GM21515 (cell line): ENCODE measurements around the gene CREB5.

Source experiments
- ATAC-seq: cut with Tn5 transposase; IDR thresholded peaks from one replicate; pipeline ENCODE4 v1.9.1; 2021; ENCODE audit not compliant: unreplicated experiment

Gene CREB5

DNA sequence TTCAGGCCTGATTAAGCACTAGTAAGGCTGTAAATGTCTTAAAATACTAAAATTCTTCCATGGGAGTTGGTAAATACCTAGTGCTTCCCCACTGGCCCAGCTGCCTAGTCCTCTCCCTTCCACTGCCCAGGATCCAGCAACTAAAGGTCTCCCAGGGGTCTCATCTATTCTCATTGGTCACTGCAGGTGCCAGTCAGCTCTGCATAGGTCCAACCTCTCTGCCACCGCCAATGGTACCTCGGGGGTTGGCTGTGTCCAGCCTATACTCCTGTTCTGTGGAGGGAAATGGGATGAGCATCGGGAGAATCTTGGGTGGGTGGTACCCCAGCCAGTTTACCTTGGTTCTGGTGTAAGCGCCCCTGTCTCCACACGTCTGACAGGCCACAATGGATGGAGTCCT, 6.1 kb upstream of the CREB5 start:
- no peak for ATAC-seq

- no peak for ATAC-seq
These were observed 4.7 kb upstream of the CREB5 start for GRCh38 chr7:28407651-28408050.

DNA sequence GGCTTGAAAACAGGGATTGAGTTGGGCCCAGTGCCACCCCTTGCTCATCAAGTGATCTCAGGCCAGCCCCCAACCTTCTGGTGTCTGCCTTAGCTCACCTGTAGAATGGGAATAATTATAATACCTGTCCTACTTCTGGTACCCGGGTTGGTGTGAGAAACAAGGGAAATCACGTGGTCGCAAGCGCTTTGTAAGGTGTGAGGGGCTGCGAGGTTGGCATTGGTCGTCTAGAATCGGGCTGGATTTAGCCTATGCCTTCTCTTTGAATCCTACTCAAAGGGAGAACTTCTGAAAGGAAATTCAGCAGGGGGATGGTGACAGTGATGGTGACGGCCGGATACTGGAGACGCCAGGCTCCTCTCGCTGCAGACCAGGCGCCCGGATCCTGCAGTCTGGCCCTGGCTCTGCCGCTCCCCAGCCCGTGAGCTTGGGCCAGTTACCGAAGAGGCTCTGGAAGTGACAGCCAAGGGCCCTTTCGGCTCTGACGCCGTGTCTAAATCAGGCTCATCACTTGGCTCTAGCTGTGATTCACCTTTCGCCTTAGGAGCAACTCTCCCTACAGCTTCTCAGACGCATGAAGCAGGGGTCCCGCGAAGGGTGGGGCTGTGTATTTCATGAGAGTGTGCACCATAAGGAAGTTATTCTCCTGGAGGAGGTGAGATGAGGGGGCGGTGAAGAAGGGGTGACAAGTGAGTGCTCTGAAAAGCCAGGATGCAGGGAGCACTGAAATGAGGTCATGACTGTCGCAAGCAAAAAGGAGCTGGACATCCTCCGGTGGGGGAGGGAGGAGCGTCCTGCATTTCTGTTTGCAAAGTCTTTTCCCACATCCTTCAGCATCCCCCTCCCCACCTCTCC, 4.0 kb upstream of the CREB5 start:
- no peak for ATAC-seq

DNA sequence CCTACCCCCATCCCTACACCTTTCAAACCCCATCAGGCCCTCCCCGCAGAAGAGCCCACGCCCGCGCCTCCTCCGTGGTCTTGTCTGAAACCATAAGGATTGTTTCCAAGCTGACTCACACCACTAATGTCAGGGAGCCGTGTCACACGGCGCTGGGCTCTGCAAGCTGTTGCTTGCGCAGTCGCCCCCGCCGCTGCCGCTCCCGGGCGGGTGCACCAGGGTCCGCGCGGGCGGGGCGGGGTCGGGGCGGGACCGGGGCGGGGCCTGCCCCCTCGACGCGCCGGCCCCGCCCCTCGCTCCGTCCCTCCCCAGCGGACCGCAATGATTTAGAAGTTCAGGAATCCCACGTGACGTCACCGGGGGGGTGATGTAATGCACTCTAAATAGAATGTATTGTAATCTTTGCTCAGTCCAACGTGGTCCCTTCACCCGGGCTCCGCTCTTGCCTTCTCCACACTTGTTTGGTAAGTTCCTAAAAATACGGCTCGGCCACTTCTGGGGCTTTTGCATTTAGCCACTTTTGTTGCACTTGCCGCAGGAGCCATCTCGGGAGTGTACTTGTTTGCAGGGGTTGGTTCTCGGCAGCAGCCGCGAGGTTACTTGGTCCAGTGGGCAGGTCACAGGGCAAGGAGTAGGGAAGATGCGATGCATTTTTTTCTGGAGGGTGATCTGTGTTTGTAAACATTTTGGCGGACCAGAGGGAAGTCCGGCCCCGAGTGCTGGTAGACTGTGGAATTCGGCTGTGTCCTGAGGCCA, 3.2 kb upstream of the CREB5 start:
- ATAC-seq: no peak

- ATAC-seq: no peak
These were observed 2.3 kb upstream of the CREB5 start for GRCh38 chr7:28409716-28410627.

- ATAC-seq: no peak
These were observed 1.4 kb upstream of the CREB5 start for GRCh38 chr7:28410628-28411531.

- ATAC-seq: no peak
These were observed 693 bp downstream of the CREB5 start for GRCh38 chr7:28413011-28413410.

DNA sequence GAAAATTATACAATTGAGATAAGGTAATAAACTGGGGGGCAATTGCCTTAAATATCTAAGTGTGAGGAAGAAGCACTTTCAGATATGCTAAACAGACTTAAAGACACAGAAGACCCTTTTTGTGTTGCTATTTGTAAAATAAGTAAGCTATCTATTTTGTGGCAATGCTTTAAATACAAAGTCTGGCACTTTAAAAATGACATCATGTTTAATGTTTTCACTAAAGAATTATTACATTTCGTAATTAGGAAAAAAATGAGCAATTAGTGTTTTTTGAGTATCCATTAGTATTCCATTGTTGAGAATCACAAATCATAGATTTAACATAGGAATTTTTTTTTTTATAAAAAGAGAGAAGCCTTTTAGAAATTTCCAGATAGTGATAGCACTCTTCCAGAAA, 2.1 kb downstream of the CREB5 start:
- no peak for ATAC-seq

GRCh38 chr7:28417321-28417940, 5.1 kb downstream of the CREB5 start:
- no peak for ATAC-seq

- no peak for ATAC-seq
These were observed 6.0 kb downstream of the CREB5 start for GRCh38 chr7:28418311-28418710.

DNA sequence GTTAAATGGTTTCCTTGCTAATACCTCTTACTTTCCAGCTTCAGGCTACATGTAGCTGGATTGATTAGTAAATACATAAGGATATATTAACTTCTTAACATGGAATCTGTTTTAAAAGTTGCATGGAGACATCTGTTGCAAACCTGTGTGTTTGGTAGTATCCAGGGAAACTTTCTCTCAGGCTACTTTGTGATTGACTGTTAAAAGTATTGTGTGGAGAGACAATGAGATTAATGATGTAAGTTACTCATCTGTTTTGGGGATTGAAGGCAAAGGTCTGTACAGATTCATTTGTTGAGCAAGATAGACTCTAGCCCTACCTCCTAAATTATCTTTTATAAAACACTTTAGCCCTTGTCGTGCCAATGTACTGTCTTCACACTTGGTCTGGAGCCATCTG, 6.6 kb downstream of the CREB5 start:
- no peak for ATAC-seq

- no peak for ATAC-seq
These were observed 7.4 kb downstream of the CREB5 start for GRCh38 chr7:28419716-28420115.

- no peak for ATAC-seq
These were observed 10.8 kb downstream of the CREB5 start for GRCh38 chr7:28423112-28423511.

GRCh38 chr7:28423918-28424514, 11.7 kb downstream of the CREB5 start:
- ATAC-seq: no peak

DNA sequence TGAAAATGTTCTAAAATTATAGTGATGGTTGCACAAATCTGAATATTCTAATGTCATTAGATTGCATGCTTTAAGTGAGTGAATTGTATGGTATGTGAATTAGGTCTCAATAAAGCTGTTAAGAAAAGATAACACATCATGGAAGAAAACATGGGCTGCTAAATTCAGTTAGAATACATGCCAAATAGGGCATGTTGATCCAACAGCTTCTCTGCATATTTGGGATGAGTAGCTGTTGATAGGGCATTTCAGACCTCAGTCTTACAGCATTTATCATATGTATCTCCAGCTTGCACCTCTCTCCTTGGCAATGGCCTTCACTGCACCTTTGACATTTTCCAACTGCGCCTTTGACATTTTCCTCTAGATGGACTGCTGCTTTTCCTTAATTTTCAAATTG, 13.2 kb downstream of the CREB5 start:
- ATAC-seq: no peak

DNA sequence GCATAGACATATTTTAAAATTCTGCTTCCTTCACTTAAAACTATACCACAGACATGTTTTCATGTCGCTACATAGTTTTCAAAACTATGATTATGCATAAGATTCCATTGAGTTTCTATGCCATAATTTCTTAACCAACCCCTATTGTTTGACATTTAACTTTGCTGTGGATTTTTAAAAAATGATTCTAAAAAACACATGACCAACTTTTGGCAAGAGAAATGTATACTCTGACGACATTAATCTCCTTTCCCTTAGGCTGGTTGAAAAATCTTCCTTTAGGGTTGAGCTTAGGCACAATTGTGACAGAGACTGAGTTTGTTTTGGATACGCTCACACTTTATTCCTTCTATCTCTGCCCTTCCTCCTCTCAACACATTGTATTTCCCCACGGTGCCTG, 14.9 kb downstream of the CREB5 start:
- no peak for ATAC-seq

DNA sequence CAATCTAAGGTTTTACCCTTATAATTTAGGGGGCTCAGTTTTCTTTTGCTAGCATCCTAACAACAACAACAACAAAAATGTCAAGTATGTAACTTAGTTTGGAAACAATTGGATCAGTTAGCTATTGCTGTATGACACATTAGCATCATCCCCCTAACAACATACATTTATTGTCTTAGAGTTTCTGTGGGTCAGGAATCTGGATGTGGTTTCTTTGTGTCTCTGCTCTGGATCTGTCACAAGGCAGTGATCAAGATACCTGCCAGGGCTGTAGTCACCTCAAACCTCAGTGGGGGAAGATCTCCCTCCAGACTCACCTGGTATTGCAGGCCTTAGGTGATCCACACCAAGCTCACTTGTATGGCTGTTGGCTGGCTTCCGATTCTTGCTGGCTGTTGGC, 18.3 kb downstream of the CREB5 start:
- ATAC-seq: no peak

GRCh38 chr7:28432105-28432504, 19.8 kb downstream of the CREB5 start:
- no peak for ATAC-seq

GRCh38 chr7:28433039-28433438, 20.7 kb downstream of the CREB5 start:
- no peak for ATAC-seq
